Vagina (tissue), 2 donors: Measurements from ENCODE around the gene PAK3.

Experiments used
- CTCF ChIP-seq, 3 experiments: fragments of 450-650 bp in 2 of 3; fragments of 200-600 bp in 1 of 3; sonication (generic) in 1 of 3; IDR thresholded peaks; one replicate each; pipeline ENCODE4 v1.5.1; 2017 to 2019; ENCODE audit warnings: antibody characterized with exemption in 3 of 3, mild to moderate bottlenecking in 2 of 3, moderate library complexity in 2 of 3
- POLR2A ChIP-seq, 2 donors: fragments of 450-650 bp; IDR thresholded peaks; one replicate each; pipeline ENCODE4 v1.6.1; 2017; ENCODE audit warnings: antibody characterized with exemption in 2 of 2, mild to moderate bottlenecking in 2 of 2, moderate library complexity in 2 of 2

- TF ChIP-seq POLR2A (IDR thresholded peaks at IDR 0.05) = no peak
- no peak for TF ChIP-seq CTCF (IDR thresholded peaks at IDR 0.05)
Observed at GRCh38 chrX:111257733-111258132, 161.7 kb downstream of the PAK3 start.
